Activated naive CD4-positive, alpha-beta T cell (primary cell): ENCODE data around the gene PRAMEF9.
"Not testable (repeated sequence)": the region's sequence is repeated elsewhere in the genome, so short reads cannot be mapped to it uniquely, and the experiment has no call there.

Experiments
- DNase-seq, 4 experiments: peaks; one replicate each; lab custom pipeline; 2025; lab: John Stamatoyannopoulos, UW

The PRAMEF9 gene

DNA sequence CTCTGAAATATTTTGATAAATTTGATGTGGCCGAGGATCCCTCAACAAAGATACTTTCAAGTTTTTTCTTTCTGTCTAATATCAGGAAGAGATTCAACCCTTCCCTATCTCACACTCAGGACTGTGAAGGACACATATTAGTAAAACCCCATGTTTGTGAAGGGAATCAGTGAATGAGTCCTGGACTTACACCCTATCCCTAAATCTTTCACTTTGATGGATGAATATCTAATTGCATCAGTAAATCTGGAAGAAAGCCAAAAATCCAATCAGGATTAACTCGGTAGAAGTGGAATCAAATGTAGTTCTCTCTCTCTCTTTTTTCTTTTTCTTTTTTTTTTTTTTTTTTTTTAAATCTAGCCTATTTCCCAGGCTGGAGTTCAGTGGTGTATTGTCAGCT lies at the start of gene PRAMEF9:
Gene PRAMEF9 (plus strand): TSS at position 301 of the 400 bp plus-strand sequence. CDS start 3,433 bp downstream, outside the sequence.
- not testable (repeated sequence) for DNase-seq

DNA sequence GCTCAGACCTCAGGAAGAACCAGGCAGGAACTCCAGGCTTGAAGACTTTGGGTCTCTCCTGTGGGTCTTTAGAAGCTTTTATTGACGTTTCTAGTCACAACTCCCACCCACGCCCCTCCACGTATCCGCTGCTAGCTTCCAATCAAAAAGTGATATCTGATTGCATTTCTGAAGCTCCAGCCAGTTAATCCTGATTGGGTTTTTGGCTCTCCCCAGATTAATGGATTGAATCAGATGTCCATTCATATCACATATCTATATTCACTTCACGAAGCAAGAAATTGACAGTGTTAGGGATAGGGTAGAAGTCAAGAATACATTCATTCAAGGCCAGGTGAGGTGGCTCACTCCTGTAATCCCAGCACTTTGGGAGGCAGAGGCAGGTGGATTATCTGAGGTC lies 15.7 kb upstream of the PRAMEF9 start, which contains the start of gene PRAMEF26:
Gene PRAMEF26 (minus strand): TSS at position 101 of the 400 bp plus-strand sequence. CDS start 2,914 bp downstream, outside the sequence.
- DNase-seq = not testable (repeated sequence)

DNA sequence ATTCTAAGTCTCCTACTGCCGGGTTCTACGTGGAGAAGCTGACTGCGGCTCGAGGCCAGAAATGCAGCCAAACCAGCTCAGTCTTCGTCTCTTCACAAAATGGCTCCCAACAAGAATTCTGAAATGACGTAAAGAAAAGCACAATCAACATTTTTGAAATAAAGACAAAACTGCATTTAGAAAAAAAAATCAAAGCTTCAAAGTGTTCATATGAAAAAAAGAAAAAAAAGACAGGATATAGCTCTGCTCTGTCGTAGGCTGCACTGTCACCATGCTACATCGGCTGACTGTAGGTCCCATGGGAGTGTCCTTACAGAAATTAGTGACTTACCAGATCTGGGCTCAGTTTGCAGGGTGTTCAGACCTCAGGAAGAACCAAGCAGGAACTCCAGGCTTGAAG lies 6.1 kb upstream of the PRAMEF9 start, which contains the start of gene HNRNPCL4:
Gene HNRNPCL4 (minus strand): TSS at position 101 of the 400 bp plus-strand sequence. CDS start 164 bp downstream, outside the sequence.
- not testable (repeated sequence) for DNase-seq

DNA sequence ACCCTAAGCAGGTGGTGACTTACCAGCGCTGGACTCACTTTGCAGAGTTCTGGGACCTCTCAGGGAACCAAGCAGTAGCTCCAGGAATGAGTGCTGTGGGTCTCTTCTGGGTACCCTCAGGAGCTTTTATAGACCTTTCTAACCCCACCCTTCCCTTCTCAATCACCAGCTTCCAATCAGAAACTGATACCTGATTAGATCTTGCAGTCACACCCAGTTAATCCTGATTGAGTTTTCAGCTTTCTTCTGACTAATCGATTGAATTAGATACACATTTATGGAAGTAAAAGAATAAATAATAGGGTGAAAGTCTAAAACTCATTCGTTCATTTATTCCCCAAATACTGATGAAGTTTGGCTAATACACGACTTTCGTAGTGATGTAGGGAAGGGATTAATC lies 29.7 kb downstream of the PRAMEF9 start, which contains the start of gene PRAMEF13:
Gene PRAMEF13 (minus strand): TSS at position 101 of the 400 bp plus-strand sequence. CDS start 1,820 bp downstream, outside the sequence.
- not testable (repeated sequence) for DNase-seq

DNA sequence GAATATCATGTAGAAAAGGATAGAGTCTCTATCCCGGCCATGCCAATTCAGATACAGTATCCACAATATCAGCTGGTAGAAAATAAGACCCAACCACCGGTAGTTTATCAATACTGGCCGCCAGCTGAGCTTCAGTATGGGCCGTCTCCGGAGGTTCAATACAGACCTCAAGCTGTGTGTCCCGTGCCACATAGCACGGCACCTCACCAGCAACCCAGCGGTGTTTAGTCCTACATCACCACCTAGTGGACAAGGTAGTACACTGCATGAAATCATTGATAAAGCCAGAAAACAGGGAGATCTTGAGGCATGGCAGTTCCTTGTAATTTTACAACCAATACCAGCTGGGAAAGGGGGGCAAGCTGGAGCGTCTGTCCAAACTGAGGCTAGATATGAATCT lies 37.1 kb downstream of the PRAMEF9 start:
- not testable (repeated sequence) for DNase-seq

DNA sequence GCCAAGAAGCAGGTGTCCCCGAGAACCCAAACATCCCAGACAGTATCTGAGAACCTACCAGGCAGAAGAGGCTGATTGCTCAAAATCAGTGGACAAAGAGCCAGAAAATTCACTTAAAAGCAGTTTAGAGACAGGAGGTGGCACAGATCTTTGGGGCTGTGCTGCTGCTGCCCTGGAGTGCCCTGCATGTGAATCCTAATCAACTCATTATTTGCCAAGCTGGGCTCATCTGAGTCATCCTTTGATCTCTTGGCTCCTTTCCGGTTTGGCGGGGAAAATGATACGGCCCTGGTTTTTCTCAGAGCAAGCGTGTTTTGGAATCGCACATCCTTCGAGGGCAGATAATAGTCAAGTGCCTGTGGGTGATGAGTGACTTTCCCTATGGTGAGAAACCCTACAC lies 45.0 kb downstream of the PRAMEF9 start:
- not testable (repeated sequence) for DNase-seq

DNA sequence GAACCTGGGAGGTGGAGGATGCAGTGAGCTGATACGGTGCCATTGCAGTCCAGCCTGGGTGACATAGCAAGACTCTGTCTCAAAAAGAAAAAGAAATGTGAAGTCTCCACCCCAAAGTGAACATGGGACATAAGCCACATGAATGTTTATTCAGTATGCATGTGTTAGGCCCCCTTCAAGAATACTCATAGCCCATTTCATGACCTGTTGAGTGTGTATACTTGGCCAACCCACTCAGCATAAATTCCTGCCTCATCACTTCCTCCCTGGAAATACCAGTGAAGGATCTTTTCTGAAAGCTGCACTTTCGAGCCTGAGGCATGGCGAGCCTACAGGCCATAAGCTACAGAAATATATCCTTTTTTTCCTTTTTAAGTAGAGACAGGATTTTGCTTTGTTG lies 47.6 kb downstream of the PRAMEF9 start:
- DNase-seq = not testable (repeated sequence)

DNA sequence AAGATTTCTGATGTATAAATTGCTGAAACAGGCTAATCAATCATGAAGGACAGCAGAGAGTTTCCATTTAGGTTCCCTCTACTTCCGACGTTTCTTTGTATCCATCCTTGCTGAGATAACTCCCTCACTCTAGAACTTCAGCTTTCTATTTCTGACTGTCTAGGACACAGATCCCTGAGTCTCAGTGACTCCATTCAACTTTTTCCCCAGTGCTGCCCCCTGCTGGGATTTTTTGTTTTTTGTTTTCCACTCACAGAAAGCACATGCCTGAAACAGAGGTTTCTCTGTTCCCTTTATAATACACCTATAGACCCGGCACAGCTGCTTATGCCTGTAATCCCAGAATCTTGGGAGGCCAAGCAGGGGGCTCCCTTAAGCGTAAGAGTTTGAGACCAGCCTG lies 51.1 kb downstream of the PRAMEF9 start:
- DNase-seq = not testable (repeated sequence)

DNA sequence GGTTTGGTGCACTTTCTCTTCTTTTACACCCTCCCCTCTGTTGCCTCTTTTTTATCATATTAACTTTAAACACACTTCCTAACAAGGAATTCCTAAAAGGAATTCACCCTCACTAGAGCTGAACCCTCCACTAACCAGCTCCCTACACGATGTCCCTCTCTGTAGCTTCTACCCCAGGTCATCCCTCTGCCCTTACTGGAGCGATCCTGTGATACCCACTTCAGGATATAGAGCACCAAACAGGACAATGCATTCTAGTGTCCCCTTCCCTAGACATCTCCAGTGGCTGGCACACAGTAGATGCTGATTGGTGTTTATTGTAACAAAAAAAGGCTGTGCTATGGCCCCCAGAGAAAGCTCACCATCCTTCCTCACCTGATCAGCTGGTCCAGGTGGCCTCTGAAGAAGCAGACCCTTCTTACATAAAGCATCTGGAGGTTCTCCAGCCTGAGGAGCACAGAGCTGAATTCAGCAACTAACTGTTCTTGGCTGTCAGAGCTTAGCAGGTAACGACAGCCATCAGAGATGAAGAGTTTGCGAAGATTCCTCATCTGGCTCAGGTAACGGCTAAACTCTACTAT lies 52.9 kb downstream of the PRAMEF9 start:
- DNase-seq = no peak

DNA sequence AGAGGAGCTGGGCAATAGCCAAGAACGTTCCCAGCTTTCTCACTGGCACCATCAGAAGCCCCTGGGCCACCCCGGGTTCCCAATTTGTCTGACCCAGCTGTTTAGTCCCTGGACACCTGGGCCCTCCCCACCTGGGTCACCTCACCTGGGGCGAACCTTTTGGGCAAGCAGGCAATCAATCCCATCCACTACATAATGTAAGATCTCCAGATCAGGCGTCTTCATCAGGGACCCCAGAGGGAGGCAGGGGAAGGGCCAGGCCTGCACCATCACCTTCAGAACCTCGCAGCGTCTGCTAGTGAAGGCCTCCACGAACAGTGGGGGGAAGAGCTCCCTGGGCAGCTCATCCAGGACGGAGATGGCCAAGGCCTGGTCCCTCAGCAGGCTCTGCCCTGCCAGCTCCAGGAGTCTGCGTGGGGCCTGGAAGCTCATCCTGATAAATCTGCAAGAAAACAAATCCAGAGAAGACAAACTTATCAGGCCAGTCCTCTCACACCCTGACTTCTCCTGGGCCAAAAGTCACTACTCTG lies 54.1 kb downstream of the PRAMEF9 start, which contains the start of gene PRAMEF18:
Gene PRAMEF18 (minus strand): TSS at position 480 of the 530 bp plus-strand sequence. CDS start 48 bp downstream, at position 432.
- DNase-seq = not testable (repeated sequence)

DNA sequence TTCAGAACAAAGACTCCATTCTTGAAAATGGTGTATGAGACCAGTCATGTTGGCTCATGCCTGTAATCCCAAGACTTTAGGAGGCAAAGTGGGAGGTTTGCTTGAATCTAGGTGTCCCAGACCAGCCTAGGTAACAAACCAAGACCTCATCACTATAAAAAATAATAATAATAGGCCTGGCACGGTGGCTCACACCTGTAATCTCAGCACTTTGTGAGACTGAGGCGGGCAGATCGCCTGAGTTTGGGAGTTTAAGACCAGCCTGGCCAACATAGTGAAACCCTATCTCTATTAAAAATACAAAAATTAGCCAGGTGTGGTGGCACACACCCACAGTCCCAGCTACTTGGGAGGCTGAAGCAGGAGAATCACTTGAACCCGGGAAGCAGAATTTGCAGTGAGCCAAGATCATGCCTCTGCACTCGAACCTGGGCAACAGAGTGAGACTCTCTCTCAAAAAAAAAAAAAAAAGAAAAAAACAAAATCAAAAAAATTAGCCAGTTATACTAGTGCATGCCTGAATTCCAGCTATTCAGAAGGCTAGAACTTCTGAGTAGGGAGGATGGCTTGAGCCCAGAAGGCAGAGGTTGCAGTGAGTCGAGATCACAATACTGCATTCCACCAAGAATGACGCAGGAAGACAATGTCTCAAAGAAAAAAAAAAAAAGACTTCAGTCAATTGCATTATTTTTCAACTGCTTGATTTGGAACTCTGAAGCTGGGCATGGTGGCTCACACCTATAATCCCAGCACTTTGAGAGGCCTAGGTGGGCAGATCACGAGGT lies 55.8 kb downstream of the PRAMEF9 start:
- not testable (repeated sequence) for DNase-seq

DNA sequence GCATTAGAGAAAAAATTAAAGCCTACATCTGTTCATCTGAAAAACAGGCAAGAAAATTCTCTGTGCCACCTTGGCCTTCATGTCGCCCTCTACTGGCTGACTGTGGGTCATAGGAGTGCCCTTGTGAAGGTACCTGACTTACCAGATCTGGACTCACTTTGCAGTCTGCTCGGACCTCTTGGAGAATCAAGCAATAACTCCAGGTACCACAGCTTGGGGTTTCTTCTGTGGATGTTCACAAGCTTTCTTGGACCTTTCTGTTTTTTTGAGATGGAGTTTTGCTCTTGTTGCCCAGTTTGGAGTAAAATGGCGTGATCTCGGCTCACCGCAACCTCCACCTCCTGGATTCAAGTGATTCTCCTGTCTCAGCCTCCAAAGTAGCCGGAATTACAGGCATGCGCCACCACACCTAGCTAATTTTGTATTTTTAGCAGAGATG lies 56.7 kb downstream of the PRAMEF9 start:
- DNase-seq = peak in 1 of 4 experiments; percentile 6
